ENCODE measurements around the gene GTF2F2. TPM values are rescaled to one million over a fixed set of nuclear protein-coding genes. Genes with fewer than 3 reads are reported as not detected.

The GTF2F2 gene
- total RNA-seq, 2 donors from 2014 or later = 17.4 to 19.0 TPM

Other genes starting within 250 kb of the GTF2F2 start
- 1 to 10 TPM; 2.3 to 2.8 TPM for gene NUFIP1, start 131.0 kb upstream of the GTF2F2 start, total RNA-seq
- 10 to 100 TPM; 15.7 to 17.2 TPM for gene GPALPP1, start 131.0 kb upstream of the GTF2F2 start, total RNA-seq
- under 1 TPM in 1 of 2 donors, not detected in 1; 0.45 TPM for gene KCTD4, start 80.5 kb downstream of the GTF2F2 start, total RNA-seq
- gene TPT1, start 220.7 kb downstream of the GTF2F2 start, total RNA-seq = 1,000 to 10,000 TPM; 3,363 to 4,788 TPM

All from left colon (tissue), 2 donors.